ENCODE results near the gene SLC5A11. TPM values are rescaled to one million over a fixed set of nuclear protein-coding genes. Genes with fewer than 3 reads are reported as not detected.
"Not testable (repeated sequence)": the region's sequence is repeated elsewhere in the genome, so short reads cannot be mapped to it uniquely, and the experiment has no call there.

SLC5A11 gene
- polyA plus RNA-seq, 1 donor (not counting 4 experiments of a cell fraction or from before 2014, with no cell fraction given), result 0.07 TPM

DNA sequence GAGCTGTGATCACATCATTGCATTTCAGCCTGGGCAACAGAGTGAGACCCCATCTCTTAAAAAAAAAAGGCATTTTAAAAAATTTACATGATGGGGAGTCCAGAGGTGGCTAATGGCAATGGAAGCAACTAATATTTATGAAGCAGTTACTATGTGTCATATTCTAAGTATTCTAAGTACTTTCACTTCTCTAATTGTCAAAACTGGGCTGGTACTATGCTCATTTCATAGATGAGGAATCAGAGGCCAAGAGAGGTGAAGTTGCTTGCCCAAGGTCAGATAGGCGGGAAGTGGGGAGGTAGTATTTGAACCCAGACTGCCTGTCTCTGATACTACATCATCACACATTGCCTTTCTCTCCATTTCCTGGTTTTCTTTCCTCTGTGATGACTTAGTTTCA, 50.7 kb downstream of the SLC5A11 start:
- dilution Hi-C loops (cut with MboI; ENCODE audit: extremely low pct_ligation_motif_present, low sequenced_read_pairs), result no loop called here
- H3K27me3 ChIP-seq (ENCODE audit: control insufficient read depth, extremely low read depth, insufficient read depth, low read length), result no peaks in the 10 kb centered on the region
- H4K20me1 ChIP-seq (ENCODE audit: control insufficient read depth, extremely low read depth, insufficient read depth, low read length), result no peaks in the 10 kb centered on the region
- H3K9ac ChIP-seq (ENCODE audit: control insufficient read depth, extremely low read depth, insufficient read depth, low read length), result no peak overlapping the region
- no peaks in the 10 kb centered on the region for H3K36me3 ChIP-seq (ENCODE audit: control insufficient read depth in 2 of 2, extremely low read depth in 1 of 2, insufficient read depth in 2 of 2, low read length in 2 of 2)
- no peak for FAIRE-seq
- H3K4me3 ChIP-seq (ENCODE audit: control insufficient read depth in 2 of 3, extremely low read depth in 1 of 3, insufficient read depth in 2 of 3, low read depth in 1 of 3, low read length in 3 of 3), result no peak overlapping the region
- H3K79me2 ChIP-seq (ENCODE audit: control insufficient read depth, insufficient read depth, low read length), result no peaks in the 10 kb centered on the region
- H3K4me2 ChIP-seq (ENCODE audit: control insufficient read depth, extremely low read depth, insufficient read depth, low read depth, low read length), result no peak overlapping the region
- no peak for TF ChIP-seq EZH2 (IDR thresholded peaks at IDR 0.05; ENCODE audit: low read length)
- TF ChIP-seq, protein P1, sequence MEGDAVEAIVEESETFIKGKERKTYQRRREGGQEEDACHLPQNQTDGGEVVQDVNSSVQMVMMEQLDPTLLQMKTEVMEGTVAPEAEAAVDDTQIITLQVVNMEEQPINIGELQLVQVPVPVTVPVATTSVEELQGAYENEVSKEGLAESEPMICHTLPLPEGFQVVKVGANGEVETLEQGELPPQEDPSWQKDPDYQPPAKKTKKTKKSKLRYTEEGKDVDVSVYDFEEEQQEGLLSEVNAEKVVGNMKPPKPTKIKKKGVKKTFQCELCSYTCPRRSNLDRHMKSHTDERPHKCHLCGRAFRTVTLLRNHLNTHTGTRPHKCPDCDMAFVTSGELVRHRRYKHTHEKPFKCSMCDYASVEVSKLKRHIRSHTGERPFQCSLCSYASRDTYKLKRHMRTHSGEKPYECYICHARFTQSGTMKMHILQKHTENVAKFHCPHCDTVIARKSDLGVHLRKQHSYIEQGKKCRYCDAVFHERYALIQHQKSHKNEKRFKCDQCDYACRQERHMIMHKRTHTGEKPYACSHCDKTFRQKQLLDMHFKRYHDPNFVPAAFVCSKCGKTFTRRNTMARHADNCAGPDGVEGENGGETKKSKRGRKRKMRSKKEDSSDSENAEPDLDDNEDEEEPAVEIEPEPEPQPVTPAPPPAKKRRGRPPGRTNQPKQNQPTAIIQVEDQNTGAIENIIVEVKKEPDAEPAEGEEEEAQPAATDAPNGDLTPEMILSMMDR (optimal IDR thresholded peaks at IDR 0.05 in 1 of 3, IDR thresholded peaks at IDR 0.05 in 1 of 3, conservative IDR thresholded peaks at IDR 0.05 in 1 of 3; ENCODE audit: extremely low read depth in 1 of 3, insufficient read depth in 2 of 3, low read length in 3 of 3), result no peak
- no peaks in the 10 kb centered on the region for H3K4me1 ChIP-seq (ENCODE audit: control insufficient read depth, extremely low read depth, insufficient read depth, low read length)
- no peak for DNase-seq (ENCODE audit: low read depth, low spot score)
- H3K9me3 ChIP-seq (ENCODE audit: control insufficient read depth, low read depth, low read length), result no peaks in the 10 kb centered on the region
- no peak overlapping the region for H2AFZ ChIP-seq (ENCODE audit: control insufficient read depth, low read length)
- H3K27ac ChIP-seq (ENCODE audit: control insufficient read depth, insufficient read depth, low read length), result no peak overlapping the region
- H3K9me1 ChIP-seq (ENCODE audit: control insufficient read depth, extremely low read depth, insufficient read depth, low read length), result no peaks in the 10 kb centered on the region

DNA sequence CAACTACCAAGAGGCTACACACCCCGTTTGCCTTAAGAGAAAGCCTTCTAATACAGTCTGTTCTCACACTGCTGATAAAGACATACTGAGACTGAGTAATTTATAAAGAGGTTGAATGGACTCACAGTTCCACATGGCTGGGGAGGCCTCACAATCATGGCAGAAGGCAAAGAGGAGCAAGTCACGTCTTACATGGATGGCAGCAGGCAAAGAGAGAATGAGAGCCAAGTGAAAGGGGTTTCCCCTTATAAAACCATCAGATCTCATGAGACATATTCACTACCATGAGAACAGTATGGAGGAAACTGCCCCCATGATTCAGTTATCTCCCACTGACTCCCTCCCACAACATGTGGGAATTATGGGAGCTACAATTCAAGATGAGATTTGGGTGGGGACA, 51.8 kb downstream of the SLC5A11 start:
- H3K4me1 ChIP-seq (ENCODE audit: control insufficient read depth, extremely low read depth, insufficient read depth, low read length); dilution Hi-C loops (cut with MboI; ENCODE audit: extremely low pct_ligation_motif_present, low sequenced_read_pairs); FAIRE-seq: not testable (repeated sequence)

DNA sequence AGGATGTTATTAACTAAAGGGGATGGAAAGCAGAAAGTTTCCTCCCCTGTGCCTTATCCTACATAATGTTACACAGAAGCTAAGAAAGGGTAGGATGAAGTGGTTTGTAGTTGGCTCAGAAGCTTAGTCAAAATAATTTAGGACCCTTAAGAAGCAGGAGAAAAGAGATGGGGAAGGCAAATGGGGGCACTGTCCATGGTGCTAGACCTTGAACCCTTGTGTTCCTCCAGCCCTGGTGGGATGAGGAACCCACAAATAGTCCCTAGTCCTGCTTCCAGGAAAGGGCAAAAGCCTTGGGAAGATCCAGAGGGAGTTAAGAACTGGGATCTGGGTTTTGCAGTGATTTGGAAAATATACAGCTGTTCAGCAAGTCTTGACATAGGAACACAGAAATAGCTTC, 54.5 kb downstream of the SLC5A11 start:
- H4K20me1 ChIP-seq (ENCODE audit: control insufficient read depth, extremely low read depth, insufficient read depth, low read length), result no peaks in the 10 kb centered on the region
- dilution Hi-C loops (cut with MboI; ENCODE audit: extremely low pct_ligation_motif_present, low sequenced_read_pairs), result loop anchor here (25.0 kb wide), 1 partner anchor 88 kb away; no protein-coding TSS in a partner anchor
- no peaks in the 10 kb centered on the region for H3K9me3 ChIP-seq (ENCODE audit: control insufficient read depth, low read depth, low read length)
- no peak overlapping the region for H3K4me3 ChIP-seq (ENCODE audit: control insufficient read depth in 2 of 3, extremely low read depth in 1 of 3, insufficient read depth in 2 of 3, low read depth in 1 of 3, low read length in 3 of 3)
- DNase-seq (ENCODE audit: low read depth, low spot score) (no peak), FAIRE-seq (no peak)
- H3K4me2 ChIP-seq (ENCODE audit: control insufficient read depth, extremely low read depth, insufficient read depth, low read depth, low read length), result no peak overlapping the region
- no peaks in the 10 kb centered on the region for H3K36me3 ChIP-seq (ENCODE audit: control insufficient read depth in 2 of 2, extremely low read depth in 1 of 2, insufficient read depth in 2 of 2, low read length in 2 of 2)
- H3K9me1 ChIP-seq (ENCODE audit: control insufficient read depth, extremely low read depth, insufficient read depth, low read length), result no peaks in the 10 kb centered on the region
- no peaks in the 10 kb centered on the region for H3K4me1 ChIP-seq (ENCODE audit: control insufficient read depth, extremely low read depth, insufficient read depth, low read length)
- no peak overlapping the region for H3K9ac ChIP-seq (ENCODE audit: control insufficient read depth, extremely low read depth, insufficient read depth, low read length)
- TF ChIP-seq EZH2 (IDR thresholded peaks at IDR 0.05; ENCODE audit: low read length), result no peak
- TF ChIP-seq, protein P1 (optimal IDR thresholded peaks at IDR 0.05 in 1 of 3, IDR thresholded peaks at IDR 0.05 in 1 of 3, conservative IDR thresholded peaks at IDR 0.05 in 1 of 3; ENCODE audit: extremely low read depth in 1 of 3, insufficient read depth in 2 of 3, low read length in 3 of 3), result no peak
- no peak overlapping the region for H3K27ac ChIP-seq (ENCODE audit: control insufficient read depth, insufficient read depth, low read length)
- H3K79me2 ChIP-seq (ENCODE audit: control insufficient read depth, insufficient read depth, low read length), result no peaks in the 10 kb centered on the region
- H3K27me3 ChIP-seq (ENCODE audit: control insufficient read depth, extremely low read depth, insufficient read depth, low read length), result no peaks in the 10 kb centered on the region
- no peak overlapping the region for H2AFZ ChIP-seq (ENCODE audit: control insufficient read depth, low read length)

More for the DNA sequence above, 51.8 kb downstream of the SLC5A11 start:
- not testable (repeated sequence) for H3K27ac ChIP-seq (ENCODE audit: control insufficient read depth, insufficient read depth, low read length); H4K20me1 ChIP-seq (ENCODE audit: control insufficient read depth, extremely low read depth, insufficient read depth, low read length); H3K4me3 ChIP-seq (ENCODE audit: control insufficient read depth in 2 of 3, extremely low read depth in 1 of 3, insufficient read depth in 2 of 3, low read depth in 1 of 3, low read length in 3 of 3); H3K27me3 ChIP-seq (ENCODE audit: control insufficient read depth, extremely low read depth, insufficient read depth, low read length); DNase-seq (ENCODE audit: low read depth, low spot score); H3K9me3 ChIP-seq (ENCODE audit: control insufficient read depth, low read depth, low read length); H3K36me3 ChIP-seq (ENCODE audit: control insufficient read depth in 2 of 2, extremely low read depth in 1 of 2, insufficient read depth in 2 of 2, low read length in 2 of 2); H3K79me2 ChIP-seq (ENCODE audit: control insufficient read depth, insufficient read depth, low read length); H2AFZ ChIP-seq (ENCODE audit: control insufficient read depth, low read length); H3K9ac ChIP-seq (ENCODE audit: control insufficient read depth, extremely low read depth, insufficient read depth, low read length); H3K4me2 ChIP-seq (ENCODE audit: control insufficient read depth, extremely low read depth, insufficient read depth, low read depth, low read length); H3K9me1 ChIP-seq (ENCODE audit: control insufficient read depth, extremely low read depth, insufficient read depth, low read length)

Data from keratinocyte (primary cell).